ENCODE measurements around the gene CLCN5.

DNA sequence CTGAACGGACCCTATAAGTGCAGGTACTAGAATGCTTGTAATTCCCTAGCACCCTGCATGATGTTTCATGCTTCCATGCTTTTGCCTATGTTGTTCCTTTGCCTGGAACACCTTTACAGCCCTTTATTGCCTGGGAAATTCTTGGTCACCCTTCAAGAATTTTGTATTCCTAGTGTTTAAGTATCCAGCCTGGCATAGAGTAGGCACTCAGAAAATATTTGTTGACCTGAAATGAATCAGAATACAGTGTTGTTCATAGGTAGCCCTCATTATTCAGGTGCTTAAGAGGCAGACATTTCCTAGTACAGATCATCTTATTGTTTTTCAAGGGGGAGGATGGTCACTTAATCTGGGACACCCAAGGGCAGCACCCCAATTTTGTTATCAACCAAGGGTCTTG lies 203.1 kb downstream of the CLCN5 start:
- no peak for TF ChIP-seq CTCF (conservative IDR thresholded peaks at IDR 0.05 in 1 of 2, IDR thresholded peaks at IDR 0.05 in 1 of 2; ENCODE audit: low read depth in 1 of 2, low read length in 2 of 2)
- TF ChIP-seq EZH2 (IDR thresholded peaks at IDR 0.05; ENCODE audit: low read length, missing control alignments), result no peak

Measured in fibroblast of lung (primary cell).